ENCODE data around the gene OSBPL9.

GRCh38 chr1:51663105-51663504 lies 46.2 kb downstream of the OSBPL9 start:
- TF ChIP-seq POLR2AphosphoS5 (IDR thresholded peaks at IDR 0.05; ENCODE audit: low read depth) (no peak), CREB1 (CRISPR knock-in tag; IDR thresholded peaks at IDR 0.05; ENCODE audit: low read depth) (no peak), ZNF114 (CRISPR knock-in tag; IDR thresholded peaks at IDR 0.05) (no peak), CTCF (conservative IDR thresholded peaks at IDR 0.05; ENCODE audit: low read depth in 2 of 2) (no peak), STAT1 (IDR thresholded peaks at IDR 0.05; ENCODE audit: unreplicated experiment) (no peak)
